SIG-M5 treated with dmso at 0.1 percent for 504 hours (cell line): Measurements from ENCODE around the gene SLC9A9.
A peak's percentile ranks its signal among the peaks of the same experiment; 100 is the strongest.
"Not testable (repeated sequence)": the region's sequence is repeated elsewhere in the genome, so short reads cannot be mapped to it uniquely, and the experiment has no call there.

Experiments
- DNase-seq: peaks from one replicate; lab custom pipeline; 2025; ENCODE audit not compliant: unreplicated experiment; lab: John Stamatoyannopoulos, UW

Gene SLC9A9

DNA sequence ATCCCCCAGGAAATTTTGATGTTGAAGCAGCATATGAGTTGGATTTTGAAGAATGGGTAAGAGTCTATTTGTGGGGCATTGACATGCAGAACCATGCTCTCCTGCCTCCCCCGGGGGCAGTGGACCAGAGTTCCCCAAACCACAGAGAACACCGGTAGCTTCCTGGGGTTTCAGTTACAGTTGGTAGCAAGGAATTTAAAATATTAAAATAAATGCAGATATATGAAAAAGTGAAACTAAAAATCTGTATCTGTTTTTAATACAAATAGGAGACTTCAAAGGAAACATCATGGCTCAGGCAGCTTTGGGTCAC, 37.4 kb downstream of the SLC9A9 start:
- no peak for DNase-seq

GRCh38 chr3:143810166-143810952, 37.9 kb downstream of the SLC9A9 start:
- no peak for DNase-seq

- no peak for DNase-seq
Observed at GRCh38 chr3:143809121-143809621, 39.1 kb downstream of the SLC9A9 start.

- no peak for DNase-seq
Observed at GRCh38 chr3:143808030-143808429, 40.2 kb downstream of the SLC9A9 start.

DNA sequence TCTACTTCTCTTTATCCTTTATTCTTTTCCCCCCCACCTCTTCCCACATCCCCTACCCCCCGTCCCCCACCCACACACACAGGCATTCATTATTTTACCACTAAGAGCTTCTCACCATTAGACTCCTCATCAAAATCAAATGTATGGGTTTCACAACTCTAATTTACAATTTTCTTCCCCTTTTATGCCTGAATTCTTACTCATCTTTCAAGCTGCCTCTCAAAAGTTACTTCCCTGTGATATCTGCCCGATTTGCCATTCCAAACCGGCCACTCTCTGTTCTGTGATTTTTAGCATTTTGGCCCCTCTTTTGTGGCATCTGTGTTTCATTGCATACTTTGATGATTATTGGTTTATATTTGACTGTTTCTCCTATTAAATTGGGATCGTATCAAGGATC, 42.2 kb downstream of the SLC9A9 start:
- peak; percentile 64 for DNase-seq

GRCh38 chr3:143805476-143805875, 42.8 kb downstream of the SLC9A9 start:
- DNase-seq: not testable (repeated sequence)

GRCh38 chr3:143801046-143801445, 47.2 kb downstream of the SLC9A9 start:
- not testable (repeated sequence) for DNase-seq

- DNase-seq: not testable (repeated sequence)
Observed at GRCh38 chr3:143798151-143798550, 50.1 kb downstream of the SLC9A9 start.

DNA sequence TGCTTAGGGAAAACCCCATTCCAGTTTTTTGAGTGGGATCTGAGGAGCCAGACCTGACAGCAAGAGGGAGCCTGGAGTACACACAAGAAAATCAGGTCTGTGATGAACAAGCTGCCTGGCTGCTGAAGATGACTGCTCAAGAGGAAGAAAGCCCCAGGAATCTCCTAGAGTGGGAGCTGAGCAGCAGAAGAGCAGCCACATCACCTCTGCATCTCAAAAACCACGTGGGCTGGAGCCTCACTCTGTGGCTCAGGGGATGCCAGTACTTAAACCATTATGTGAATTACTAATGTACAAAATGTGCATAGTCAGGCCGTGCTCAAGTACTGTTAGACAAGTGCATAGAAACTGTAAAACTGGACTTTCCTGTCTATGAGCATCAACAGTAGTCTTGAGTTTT, 52.4 kb downstream of the SLC9A9 start:
- no peak for DNase-seq

GRCh38 chr3:143794793-143795462, 53.3 kb downstream of the SLC9A9 start:
- no peak for DNase-seq

GRCh38 chr3:143793971-143794370, 54.3 kb downstream of the SLC9A9 start:
- DNase-seq: no peak

DNA sequence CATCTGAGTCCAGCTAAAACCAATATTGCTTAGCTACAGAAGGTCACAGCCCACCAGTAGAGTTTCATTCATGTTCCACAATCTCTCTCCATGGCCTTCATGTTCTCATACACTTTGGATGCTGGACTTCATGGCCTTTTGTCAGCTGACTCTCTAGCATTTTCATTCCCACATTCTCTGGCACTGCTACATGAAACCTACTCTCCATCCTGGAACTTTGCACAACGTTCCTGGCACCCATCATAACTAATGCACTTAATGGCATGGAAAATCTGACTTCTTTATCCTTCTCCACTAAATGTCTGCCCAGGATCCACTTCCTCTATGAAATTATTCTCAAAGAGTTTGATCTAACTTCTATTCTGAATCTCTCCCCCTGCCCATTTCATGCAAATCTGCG, 56.9 kb downstream of the SLC9A9 start:
- DNase-seq: no peak

DNA sequence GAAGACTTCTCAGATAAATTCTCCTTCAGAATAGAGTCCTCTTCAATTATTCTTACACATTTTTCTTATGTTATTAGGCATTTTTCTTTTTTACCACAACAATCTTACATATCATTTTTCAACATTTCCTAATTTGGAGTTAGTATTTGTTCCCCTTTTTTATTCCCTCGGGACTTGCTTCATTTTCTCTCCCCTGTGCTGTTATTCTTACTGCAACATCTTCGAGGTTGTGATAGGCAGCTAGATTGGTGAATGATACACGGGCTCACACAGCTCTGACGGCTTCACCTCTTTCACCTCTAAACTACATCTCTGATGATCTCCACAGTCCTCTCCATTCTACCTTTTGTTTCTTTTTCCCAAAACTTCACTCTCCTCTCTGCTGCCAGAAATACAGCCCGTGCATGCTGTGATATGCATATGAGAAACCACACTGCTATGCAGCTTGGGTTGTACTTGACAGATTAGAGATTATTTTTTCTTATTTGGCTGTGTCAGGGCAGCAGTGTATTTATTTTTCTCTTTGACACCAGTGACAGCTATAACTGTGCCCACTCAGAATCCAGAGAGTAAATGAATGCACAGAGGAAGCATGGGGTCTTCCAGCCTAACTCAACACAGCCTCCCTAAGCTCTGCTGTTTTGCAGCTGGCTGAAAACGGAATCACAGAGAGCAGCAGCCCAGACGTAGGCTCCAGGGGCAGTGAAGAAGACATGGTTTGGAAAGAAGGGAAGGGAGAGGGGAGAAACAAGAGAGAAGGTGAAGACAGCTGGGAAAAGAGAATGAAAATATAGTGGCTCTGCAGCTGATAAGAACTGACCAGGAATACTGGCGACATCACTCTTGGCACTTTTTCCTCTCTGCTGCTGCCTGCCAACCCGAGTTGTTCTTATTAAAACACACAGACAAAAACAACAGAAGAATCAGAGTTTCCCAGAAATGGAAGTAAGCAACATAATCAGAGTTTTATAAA, 61.8 kb downstream of the SLC9A9 start:
- no peak for DNase-seq

DNA sequence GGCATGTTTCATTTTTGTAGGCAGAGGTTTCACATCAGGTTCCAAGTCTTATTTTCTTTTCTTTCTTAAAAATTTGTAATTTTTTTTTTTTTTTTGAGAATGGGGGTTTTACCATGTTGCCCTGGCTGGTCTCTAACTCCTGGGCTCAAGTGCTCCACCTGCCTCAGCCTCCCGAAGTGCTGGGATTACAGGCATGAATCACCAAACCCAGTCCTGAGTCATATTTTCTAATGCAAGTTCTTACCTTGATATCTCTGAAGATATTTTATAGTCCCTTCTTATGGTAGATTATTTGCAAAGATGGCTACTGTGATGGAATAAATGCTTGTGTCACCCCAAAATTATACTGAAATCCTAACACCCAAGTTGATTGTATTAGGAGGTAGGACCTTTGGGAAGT, 63.8 kb downstream of the SLC9A9 start:
- DNase-seq: no peak

- DNase-seq: no peak
Observed at GRCh38 chr3:143783851-143784370, 64.4 kb downstream of the SLC9A9 start.

GRCh38 chr3:143775459-143775858, 72.8 kb downstream of the SLC9A9 start:
- DNase-seq: peak; percentile 29

GRCh38 chr3:143771939-143772338, 76.3 kb downstream of the SLC9A9 start:
- no peak for DNase-seq

DNA sequence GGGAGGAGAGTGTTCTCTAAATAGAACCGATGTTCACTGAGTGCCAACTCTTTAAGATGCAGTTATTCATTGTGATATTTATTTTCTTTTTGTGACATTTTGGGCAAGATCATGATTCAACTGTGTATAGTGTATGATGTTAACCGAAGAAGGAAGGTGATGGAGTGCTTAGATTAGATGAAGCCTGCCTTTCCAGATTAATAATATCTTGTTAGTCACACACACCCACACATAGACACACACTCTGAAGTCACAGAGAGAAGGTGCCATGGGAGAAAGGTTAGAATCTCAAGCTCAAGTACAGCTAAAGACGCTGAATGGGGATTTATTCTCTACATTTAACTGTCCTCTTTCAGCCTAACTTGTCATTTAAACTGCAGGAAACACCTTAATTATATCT, 77.0 kb downstream of the SLC9A9 start:
- no peak for DNase-seq

DNA sequence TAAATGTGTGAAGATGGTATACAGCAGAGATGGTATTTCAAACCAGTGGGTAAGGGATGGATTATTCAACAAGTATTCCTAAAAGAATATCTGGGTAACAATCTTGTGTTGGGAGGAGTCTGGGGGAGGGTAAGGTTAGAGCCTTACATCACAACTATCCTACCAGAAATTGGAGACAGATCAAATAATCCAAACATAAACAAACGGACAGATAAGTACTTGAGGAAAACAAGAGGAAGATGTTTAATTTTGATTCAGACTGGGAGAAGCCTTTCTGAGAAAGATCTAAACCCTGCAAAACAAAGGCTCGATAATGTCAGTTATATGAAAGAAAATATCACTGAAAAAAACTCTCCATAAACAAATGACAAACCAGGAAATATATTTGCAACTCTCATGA, 77.9 kb downstream of the SLC9A9 start:
- DNase-seq: no peak

GRCh38 chr3:143769616-143770015, 78.7 kb downstream of the SLC9A9 start:
- no peak for DNase-seq

DNA sequence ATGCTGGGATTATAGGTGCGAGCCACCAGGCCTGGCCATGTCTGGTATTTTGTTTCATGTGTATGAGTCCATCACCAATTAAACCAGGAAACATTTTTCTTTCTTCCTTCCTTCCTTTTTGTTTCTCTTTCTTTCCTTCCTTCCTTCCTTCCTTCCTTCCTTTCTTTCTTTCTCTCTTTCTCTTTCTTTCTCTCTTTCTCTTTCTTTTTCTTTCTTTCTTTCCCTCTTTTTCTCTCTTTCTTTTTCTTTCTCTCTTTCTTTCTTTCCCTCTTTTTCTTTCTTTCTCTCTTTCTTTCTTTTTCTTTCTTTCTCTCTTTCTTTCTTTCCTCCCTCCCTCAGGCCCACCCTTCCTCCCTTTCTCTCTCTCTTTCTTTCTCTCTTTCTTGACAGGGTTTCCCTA, 83.4 kb downstream of the SLC9A9 start:
- no peak for DNase-seq
